HFFc6 (cell line): ENCODE measurements around the gene CTNNA3. TPM values are rescaled to one million over a fixed set of nuclear protein-coding genes. Genes with fewer than 3 reads are reported as not detected.

Experiments used
- DNase-seq: peaks from one replicate; pipeline ENCODE4 v3.0.0-alpha.2; 2018
- H3K27ac Mint-ChIP-seq: 2 replicates; pipeline ENCODE4 v1.8.0; 2020; ENCODE audit warnings: mild to moderate bottlenecking, mixed read lengths
- H3K27me3 Mint-ChIP-seq: 2 replicates; pipeline ENCODE4 v1.8.0; 2021; ENCODE audit warnings: mild to moderate bottlenecking, moderate library complexity, mixed read lengths; ENCODE audit not compliant: insufficient read depth
- H3K36me3 Mint-ChIP-seq: 2 replicates; pipeline ENCODE4 v1.8.0; 2021; ENCODE audit warnings: low read depth, mixed read lengths
- H3K4me1 Mint-ChIP-seq: 2 replicates; pipeline ENCODE4 v1.8.0; 2020; ENCODE audit warnings: low read depth, mixed read lengths
- H3K4me3 Mint-ChIP-seq: 2 replicates; pipeline ENCODE4 v1.8.0; 2020; ENCODE audit warnings: mild to moderate bottlenecking, moderate library complexity, mixed read lengths
- H3K9me3 Mint-ChIP-seq: 2 replicates; pipeline ENCODE4 v1.8.0; 2020; ENCODE audit warnings: mild to moderate bottlenecking, mixed read lengths
- total RNA-seq, 6 experiments: library from RNA; stranded (reverse); fragmentation: NEBNext Ultra II Directional; extraction: Animal tissue kit (Norgen Biotek cat#: 25700); gene quantifications; 2 replicates in 1 of 6; 3 replicates in 5 of 6; pipeline ENCODE4 v1.2.3, GENCODE V29; 2021
- TF ChIP-seq, protein P1 (sequence below): fragments of 200-600 bp; sonication (generic); IDR thresholded peaks from 2 replicates; pipeline ENCODE4 v1.5.0; 2021; ENCODE audit warnings: antibody characterized with exemption, mild to moderate bottlenecking

Gene CTNNA3
- total RNA-seq, 6 experiments from 2014 or later = not detected

DNA sequence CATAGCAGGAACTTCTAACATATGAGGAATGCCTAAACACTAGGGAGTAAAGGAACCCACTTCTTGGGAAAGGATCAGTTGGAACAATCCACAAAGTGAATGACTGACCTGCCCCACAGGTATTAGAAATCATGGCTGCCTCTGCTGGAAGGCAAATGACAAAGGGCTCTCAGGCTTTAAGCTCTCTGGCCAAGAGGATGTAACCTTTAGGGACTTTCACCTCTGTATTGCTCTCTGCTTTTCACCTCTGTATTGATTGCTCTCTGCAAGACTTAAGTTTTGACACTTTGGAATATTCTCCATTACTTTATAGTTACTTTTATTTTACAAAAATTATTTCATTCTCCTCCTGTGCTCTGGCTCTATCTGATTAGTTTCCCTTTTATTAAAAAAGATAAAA, 522.2 kb downstream of the CTNNA3 start:
- H3K4me3 Mint-ChIP-seq = no peak overlapping the region
- no peak for DNase-seq
- peaks cover 29% of the 10 kb centered on the region for H3K9me3 Mint-ChIP-seq
- H3K27me3 Mint-ChIP-seq = no peaks in the 10 kb centered on the region
- no peaks in the 10 kb centered on the region for H3K36me3 Mint-ChIP-seq
- H3K4me1 Mint-ChIP-seq = no peaks in the 10 kb centered on the region
- H3K27ac Mint-ChIP-seq = no peak overlapping the region
- TF ChIP-seq, protein P1, sequence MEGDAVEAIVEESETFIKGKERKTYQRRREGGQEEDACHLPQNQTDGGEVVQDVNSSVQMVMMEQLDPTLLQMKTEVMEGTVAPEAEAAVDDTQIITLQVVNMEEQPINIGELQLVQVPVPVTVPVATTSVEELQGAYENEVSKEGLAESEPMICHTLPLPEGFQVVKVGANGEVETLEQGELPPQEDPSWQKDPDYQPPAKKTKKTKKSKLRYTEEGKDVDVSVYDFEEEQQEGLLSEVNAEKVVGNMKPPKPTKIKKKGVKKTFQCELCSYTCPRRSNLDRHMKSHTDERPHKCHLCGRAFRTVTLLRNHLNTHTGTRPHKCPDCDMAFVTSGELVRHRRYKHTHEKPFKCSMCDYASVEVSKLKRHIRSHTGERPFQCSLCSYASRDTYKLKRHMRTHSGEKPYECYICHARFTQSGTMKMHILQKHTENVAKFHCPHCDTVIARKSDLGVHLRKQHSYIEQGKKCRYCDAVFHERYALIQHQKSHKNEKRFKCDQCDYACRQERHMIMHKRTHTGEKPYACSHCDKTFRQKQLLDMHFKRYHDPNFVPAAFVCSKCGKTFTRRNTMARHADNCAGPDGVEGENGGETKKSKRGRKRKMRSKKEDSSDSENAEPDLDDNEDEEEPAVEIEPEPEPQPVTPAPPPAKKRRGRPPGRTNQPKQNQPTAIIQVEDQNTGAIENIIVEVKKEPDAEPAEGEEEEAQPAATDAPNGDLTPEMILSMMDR = no peak

DNA sequence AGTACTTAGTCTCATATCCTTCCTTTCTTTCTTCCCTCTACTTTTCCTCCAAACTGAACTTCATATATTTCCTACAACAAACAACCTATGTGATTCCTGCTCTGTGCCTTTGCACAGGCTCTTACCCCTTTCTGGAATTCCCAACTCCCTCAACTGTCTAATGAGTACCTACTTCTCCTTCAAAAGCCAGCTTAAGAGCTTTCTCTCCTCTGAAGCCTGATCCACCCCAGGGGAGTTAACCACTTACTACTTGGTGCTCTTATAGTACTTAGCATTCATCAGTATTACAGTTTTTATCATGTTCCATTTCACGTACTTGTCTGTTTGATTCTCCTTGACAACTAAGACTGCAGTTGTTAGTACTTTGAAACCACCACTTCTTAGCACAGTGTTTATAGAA, 524.0 kb downstream of the CTNNA3 start:
- H3K4me1 Mint-ChIP-seq = no peaks in the 10 kb centered on the region
- H3K4me3 Mint-ChIP-seq = no peak overlapping the region
- peaks cover 37% of the 10 kb centered on the region for H3K9me3 Mint-ChIP-seq
- no peak overlapping the region for H3K27ac Mint-ChIP-seq
- no peaks in the 10 kb centered on the region for H3K27me3 Mint-ChIP-seq
- no peak for DNase-seq
- TF ChIP-seq, protein P1 = no peak
- H3K36me3 Mint-ChIP-seq = no peaks in the 10 kb centered on the region

DNA sequence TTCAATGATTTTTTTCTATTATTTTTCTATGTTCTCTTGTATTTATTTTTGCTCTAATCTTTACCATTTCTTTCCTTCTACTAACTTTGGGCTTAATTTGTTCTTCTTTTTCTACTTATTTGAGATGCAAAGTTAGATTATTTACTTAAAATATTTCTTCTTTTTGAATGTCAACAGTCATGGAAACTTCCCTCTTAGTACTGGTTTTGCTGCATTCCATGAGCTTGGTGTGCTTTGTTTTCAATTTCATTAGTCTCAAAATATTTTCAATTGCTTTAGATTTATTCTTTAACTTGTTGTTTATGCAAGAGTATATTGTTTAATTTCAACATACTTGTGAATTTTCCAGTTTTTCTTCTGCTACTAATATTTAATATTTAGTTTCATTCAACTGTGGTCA, 539.8 kb downstream of the CTNNA3 start:
- Mint-ChIP-seq H3K27me3 (no peaks in the 10 kb centered on the region), H3K9me3 (peaks cover 20% of the 10 kb centered on the region), H3K27ac (no peak overlapping the region), H3K4me3 (no peak overlapping the region), H3K36me3 (no peaks in the 10 kb centered on the region), H3K4me1 (no peaks in the 10 kb centered on the region)
- TF ChIP-seq, protein P1 = no peak
- no peak for DNase-seq

DNA sequence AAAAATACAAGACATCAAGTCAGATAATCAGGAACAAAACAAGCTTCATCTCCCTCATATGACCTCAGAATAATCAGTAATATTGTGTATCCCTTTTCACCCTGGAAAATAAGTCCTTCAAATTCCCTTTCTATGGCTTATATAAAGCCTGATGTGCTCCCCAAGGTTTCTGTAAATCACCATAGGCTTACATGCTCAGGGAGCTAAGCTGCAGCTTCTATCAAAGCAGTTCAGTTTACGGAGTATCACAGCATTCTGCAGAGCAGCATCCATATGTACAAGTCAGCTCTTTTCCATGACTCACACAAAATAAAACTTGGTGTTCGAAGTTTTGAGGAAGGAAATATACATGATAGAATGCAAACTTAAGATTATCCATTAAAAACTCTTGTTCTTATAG, 544.5 kb downstream of the CTNNA3 start:
- no peaks in the 10 kb centered on the region for H3K4me1 Mint-ChIP-seq
- H3K4me3 Mint-ChIP-seq = no peak overlapping the region
- H3K27ac Mint-ChIP-seq = no peak overlapping the region
- H3K36me3 Mint-ChIP-seq = no peaks in the 10 kb centered on the region
- DNase-seq = no peak
- H3K9me3 Mint-ChIP-seq = peaks cover 5% of the 10 kb centered on the region
- no peaks in the 10 kb centered on the region for H3K27me3 Mint-ChIP-seq
- TF ChIP-seq, protein P1 = no peak

DNA sequence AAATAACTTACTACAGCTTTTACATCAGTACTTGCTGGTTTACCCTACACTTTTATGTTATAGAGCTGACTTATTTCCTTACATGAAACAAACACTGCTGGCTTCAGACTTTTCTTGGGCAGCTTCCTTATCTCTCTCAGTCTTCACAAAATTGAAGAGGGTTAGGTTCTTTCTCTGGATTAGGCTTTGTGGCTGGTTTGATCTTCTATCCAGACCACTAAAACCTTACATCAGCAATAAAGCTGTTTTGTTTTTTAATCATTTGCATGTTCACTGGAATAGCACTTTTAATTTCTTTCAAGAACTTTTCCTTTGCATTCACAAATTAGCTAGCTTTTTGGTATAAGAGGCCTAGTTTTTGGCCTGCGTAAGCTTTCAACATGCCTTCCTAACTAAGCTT, 551.5 kb downstream of the CTNNA3 start:
- H3K9me3 Mint-ChIP-seq = peaks cover 17% of the 10 kb centered on the region
- no peaks in the 10 kb centered on the region; the same call in 1 of the 2 replicates for H3K27me3 Mint-ChIP-seq
- no peaks in the 10 kb centered on the region for H3K4me1 Mint-ChIP-seq
- H3K36me3 Mint-ChIP-seq = no peaks in the 10 kb centered on the region
- H3K4me3 Mint-ChIP-seq = no peak overlapping the region
- no peak overlapping the region for H3K27ac Mint-ChIP-seq
- TF ChIP-seq, protein P1 = no peak
- no peak for DNase-seq

DNA sequence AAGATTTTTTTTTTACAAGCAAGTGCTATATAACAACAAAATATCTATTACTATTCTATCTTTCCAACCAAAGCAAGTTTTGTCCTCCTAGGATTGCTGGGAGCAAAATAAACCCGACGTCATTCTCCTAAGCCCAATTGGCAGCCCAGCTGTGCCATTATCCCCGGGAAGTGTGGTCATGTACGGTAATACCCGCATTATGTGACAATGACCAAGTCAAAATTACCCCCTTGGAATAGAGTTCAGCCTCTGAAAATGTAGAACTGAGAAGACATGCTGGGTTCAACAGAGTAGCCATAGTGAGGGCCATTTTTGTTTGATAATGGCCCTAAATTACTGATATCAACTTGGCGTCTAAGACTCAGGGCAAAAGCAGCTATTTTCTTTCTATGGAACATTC, 554.7 kb downstream of the CTNNA3 start:
- TF ChIP-seq, protein P1 = no peak
- no peak for DNase-seq
- Mint-ChIP-seq H3K4me1 (no peaks in the 10 kb centered on the region), H3K9me3 (peaks cover 26% of the 10 kb centered on the region), H3K27ac (no peak overlapping the region), H3K36me3 (no peaks in the 10 kb centered on the region), H3K4me3 (no peak overlapping the region), H3K27me3 (no peaks in the 10 kb centered on the region; the same call in 1 of the 2 replicates)
